GM21360 (cell line): Measurements from ENCODE around the gene MLXIP.
A peak's percentile ranks its signal among the peaks of the same experiment; 100 is the strongest.
"Not testable (repeated sequence)": the region's sequence is repeated elsewhere in the genome, so short reads cannot be mapped to it uniquely, and the experiment has no call there.

Experiments used
- ATAC-seq: cut with Tn5 transposase; IDR thresholded peaks from one replicate; pipeline ENCODE4 v1.9.1; 2021; ENCODE audit warnings: mild to moderate bottlenecking, moderate library complexity; ENCODE audit not compliant: unreplicated experiment

The MLXIP gene

GRCh38 chr12:122054842-122055520 is 23.6 kb upstream of the MLXIP start:
- no peak for ATAC-seq

DNA sequence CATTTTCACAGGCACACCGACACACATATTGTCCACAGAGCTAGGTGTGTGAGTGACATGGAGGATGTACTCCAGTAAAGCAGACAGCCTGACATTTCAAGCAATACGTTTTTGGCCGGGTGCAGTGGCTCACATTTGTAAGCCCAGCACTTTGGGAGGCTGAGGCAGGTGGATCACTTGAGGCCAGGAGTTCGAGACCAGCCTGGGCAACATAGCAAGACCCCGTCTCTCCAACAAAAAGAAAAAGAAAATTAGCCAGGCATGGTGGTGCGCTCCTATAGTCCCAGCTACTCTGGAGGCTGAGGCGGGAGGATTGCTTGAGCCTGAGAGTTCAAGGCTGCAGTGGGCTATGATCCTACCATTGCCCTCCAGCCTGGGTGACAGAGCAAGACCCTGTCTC is 22.1 kb upstream of the MLXIP start:
- ATAC-seq = not testable (repeated sequence)

- ATAC-seq = no peak
These were observed 21.4 kb upstream of the MLXIP start for GRCh38 chr12:122057007-122057735.

GRCh38 chr12:122057769-122058168 is 20.8 kb upstream of the MLXIP start:
- no peak for ATAC-seq

- ATAC-seq = no peak
These were observed 19.9 kb upstream of the MLXIP start for GRCh38 chr12:122058549-122059149.

- no peak for ATAC-seq
These were observed 19.2 kb upstream of the MLXIP start for GRCh38 chr12:122059203-122059960.

DNA sequence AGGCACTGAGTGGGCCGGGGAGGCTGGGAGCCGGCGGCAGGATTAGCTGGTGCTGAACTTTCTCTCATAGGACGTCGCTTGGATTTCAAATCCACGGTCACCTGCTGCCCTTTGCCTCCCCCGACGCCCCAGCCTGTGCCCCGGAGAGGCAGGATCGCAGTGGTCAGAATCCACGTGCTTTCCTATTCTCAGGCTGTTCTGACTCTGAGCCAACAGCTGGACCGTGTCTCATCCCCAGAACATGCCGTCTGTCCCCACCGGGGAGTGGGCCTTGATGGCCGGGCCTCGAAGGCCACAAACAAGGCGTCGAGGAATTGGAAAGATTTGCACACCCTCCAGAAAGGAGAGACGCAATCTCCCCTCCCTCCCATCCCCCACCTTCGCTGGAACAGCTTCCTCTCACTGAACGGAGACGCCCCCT is 18.5 kb upstream of the MLXIP start:
- ATAC-seq = no peak

- no peak for ATAC-seq
These were observed 17.3 kb upstream of the MLXIP start for GRCh38 chr12:122061253-122061652.

DNA sequence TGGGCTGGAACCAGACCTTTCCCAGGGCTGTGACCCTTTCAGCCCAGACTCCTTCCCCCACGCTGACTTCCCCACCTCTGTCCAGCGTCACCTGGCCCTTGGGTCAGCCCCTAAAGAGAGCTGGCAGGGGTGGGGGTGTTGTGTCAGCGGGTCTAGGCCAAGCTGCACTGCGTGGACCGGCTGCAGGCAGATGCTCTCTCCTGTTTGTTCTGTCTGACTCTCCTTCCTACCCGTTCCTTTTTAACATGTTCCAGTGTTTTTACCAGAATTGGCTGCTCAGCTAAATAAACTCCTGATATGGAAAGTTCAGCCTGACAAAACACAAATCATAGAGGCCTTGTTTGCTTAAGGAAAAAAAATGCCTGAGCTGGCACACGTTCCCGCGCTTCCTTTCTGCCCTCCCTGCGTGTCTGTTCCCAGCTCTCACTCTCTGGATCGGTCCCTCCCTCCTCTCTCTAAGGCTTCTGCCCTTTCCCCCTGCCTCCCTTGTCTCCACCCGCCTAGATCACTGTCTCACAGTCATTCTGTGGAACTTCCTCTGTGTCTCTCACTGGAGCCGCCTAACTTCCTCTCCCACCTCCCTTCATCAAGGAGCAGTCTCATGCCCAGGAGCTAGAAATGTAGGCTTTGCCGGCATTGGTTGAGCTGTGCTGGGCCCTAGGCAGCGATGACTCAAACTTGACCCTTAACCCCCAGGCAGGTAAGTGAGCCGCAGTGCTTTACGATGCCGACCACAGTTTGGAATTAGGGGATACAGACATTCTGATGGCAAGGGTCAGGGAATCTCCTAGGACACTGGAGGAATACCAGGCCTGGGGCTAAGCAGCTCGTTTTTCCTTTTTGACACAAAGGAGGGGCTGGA is 15.5 kb upstream of the MLXIP start:
- no peak for ATAC-seq

DNA sequence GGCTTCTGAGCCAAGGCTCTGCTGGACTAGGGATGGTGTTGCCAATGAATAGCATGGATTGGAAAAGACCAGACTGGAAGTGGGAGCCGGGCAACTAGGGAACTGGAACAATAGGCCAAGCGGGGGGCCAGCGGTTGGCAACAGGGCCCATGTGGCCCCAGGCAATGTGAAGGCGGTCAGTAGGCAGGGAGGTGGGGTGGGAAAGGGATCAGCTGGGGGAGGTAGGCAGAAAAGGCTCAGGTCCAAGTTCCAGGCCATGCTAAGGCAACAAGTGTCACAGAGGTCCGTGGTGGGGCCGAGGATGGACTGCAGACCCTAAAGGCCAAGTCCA is 14.9 kb upstream of the MLXIP start:
- no peak for ATAC-seq

DNA sequence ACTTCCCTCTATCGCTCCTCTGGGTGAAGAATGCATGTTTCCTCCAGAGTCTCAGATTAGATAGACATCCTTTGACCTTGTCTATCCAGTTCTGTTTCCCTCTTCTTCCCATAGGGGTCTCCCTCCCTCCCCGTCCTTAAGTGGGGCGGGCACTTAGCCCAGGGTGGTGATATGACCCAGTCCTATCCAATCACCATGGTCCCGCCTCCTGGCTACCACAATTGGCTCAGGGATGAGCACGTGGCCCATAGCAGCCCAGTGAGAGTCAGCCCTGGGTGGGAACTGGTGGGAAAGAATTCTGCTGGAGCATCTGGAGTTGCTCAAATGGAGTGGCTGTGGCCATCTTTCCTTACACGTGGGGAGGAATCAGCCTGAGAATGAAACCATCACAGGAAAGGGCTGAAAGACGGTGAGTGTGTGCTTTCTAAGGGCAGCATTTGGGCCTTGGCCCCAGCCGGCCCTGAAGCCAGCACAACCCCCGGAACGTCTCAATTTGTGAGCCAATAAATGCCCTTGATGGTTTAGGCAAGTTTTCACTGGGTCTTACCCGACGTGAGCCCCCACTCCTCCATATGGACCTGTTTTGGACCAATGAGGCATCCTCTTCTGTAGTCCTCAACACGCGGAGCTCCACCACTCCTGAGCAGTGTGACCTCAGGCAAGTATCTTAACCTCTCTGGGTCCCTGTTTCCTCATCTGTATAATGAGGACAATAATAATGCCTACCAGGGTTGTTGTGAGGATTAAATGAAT is 14.4 kb upstream of the MLXIP start:
- no peak for ATAC-seq

DNA sequence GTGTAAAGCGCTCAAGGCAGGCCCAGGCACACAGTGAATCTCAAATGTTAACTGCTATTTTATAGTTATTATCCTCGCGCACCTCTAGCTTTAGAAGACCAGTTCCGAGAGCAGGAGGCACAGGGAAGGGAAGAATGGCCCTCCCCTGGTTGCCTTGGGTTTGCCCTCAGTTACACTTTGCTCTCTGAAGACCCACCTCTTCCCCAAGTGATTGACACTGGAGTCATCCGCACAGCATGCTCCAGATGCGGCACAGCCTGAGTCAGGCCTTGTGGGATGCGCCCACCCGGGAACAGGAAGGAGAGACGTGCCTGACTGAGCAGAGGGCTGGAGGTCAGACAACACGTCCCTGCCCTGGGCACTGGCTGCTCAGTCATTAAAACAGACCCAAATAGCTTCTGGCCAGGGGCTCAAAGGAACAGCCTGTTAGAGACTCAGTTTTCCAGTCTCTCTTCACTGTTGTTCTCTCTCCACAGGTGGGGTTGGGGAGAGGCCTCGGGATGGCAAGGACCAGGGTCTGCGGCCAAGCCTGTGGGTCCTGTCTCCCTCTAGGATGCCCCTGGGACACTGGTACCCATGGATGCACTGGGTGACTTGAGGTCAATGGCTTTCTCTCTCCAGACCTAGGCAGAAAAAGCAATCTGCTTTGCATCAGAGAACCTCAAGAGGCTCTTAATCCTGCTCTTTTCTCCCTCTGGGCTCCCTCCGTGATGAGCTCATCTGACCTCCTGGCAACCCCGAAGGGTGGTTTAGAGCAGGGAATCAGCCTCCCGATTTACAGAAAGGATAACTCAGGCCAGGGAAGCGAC is 13.6 kb upstream of the MLXIP start:
- no peak for ATAC-seq

- ATAC-seq = no peak
These were observed 11.0 kb upstream of the MLXIP start for GRCh38 chr12:122067548-122067947.

DNA sequence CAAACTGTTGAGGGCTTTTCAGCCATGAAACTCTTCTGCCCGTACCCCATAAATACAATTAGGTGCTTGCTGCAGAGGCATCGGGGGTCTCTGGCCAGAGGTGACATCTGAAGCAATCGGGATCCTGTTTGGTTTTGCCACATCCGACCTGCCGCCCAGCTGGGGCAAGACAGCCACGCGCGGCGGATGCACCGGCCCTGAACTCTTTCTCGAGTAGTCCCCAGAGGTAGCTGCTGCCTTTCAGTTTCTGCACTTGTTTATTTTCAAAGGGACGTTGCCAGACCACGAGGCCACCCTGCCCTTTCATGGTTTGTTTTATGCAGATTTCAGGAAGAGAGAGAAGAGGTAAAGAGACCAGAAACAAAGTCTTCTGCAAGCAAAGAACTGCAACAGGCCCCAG is 10.6 kb upstream of the MLXIP start:
- ATAC-seq = peak; percentile 66

GRCh38 chr12:122072031-122072970 is 6.3 kb upstream of the MLXIP start:
- ATAC-seq = no peak

DNA sequence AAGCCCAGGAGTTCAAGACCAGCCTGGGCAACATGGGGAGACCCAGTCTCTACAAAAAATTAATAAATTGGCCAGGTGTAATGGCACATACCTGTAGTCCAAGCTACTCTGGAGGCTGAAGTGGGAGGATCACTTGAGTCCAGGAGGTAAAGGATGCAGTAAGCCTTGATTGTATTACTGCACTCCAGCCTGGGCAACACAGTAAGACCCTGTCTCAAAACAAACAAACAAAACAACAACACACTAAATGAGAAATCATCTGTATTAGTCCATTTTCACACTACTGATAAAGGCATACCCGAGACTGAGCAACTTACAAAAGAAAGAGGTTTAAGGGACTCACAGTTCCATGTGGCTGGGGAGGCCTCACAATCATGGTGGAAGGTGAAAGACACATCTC is 4.7 kb upstream of the MLXIP start:
- ATAC-seq = no peak

GRCh38 chr12:122076743-122077495 is 1.6 kb upstream of the MLXIP start:
- no peak for ATAC-seq
